ENCODE measurements around the gene IDUA. TPM values are rescaled to one million over a fixed set of nuclear protein-coding genes. Genes with fewer than 3 reads are reported as not detected.

IDUA gene
- polyA plus RNA-seq, 1 donor (not counting 4 experiments of a cell fraction or from before 2014, with no cell fraction given), result 1.2 TPM

- H4K20me1 ChIP-seq (ENCODE audit: control insufficient read depth, extremely low read depth, insufficient read depth, low read length), result no peaks in the 10 kb centered on the region
- H3K9ac ChIP-seq (ENCODE audit: control insufficient read depth, extremely low read depth, insufficient read depth, low read length), result peak overlapping the region; percentile 28
- FAIRE-seq (no peak), DNase-seq (ENCODE audit: low read depth, low spot score) (no peak)
- peak overlapping the region; percentile 83 for H3K4me2 ChIP-seq (ENCODE audit: control insufficient read depth, extremely low read depth, insufficient read depth, low read depth, low read length)
- H3K36me3 ChIP-seq (ENCODE audit: control insufficient read depth in 2 of 2, extremely low read depth in 1 of 2, insufficient read depth in 2 of 2, low read length in 2 of 2), result no peaks in the 10 kb centered on the region
- peak overlapping the region in 2 of 3 experiments; percentile 15 to 46 for H3K4me3 ChIP-seq (ENCODE audit: control insufficient read depth in 2 of 3, extremely low read depth in 1 of 3, insufficient read depth in 2 of 3, low read depth in 1 of 3, low read length in 3 of 3)
- H3K27me3 ChIP-seq (ENCODE audit: control insufficient read depth, extremely low read depth, insufficient read depth, low read length), result peaks cover 18% of the 10 kb centered on the region
- dilution Hi-C loops (cut with MboI; ENCODE audit: extremely low pct_ligation_motif_present, low sequenced_read_pairs), result no loop called here
- no peak overlapping the region for H2AFZ ChIP-seq (ENCODE audit: control insufficient read depth, low read length)
- no peak for TF ChIP-seq EZH2 (IDR thresholded peaks at IDR 0.05; ENCODE audit: low read length)
- no peak for TF ChIP-seq CTCF (optimal IDR thresholded peaks at IDR 0.05 in 1 of 3, IDR thresholded peaks at IDR 0.05 in 1 of 3, conservative IDR thresholded peaks at IDR 0.05 in 1 of 3; ENCODE audit: extremely low read depth in 1 of 3, insufficient read depth in 2 of 3, low read length in 3 of 3)
- H3K9me3 ChIP-seq (ENCODE audit: control insufficient read depth, low read depth, low read length), result no peaks in the 10 kb centered on the region
- no peaks in the 10 kb centered on the region for H3K9me1 ChIP-seq (ENCODE audit: control insufficient read depth, extremely low read depth, insufficient read depth, low read length)
- no peaks in the 10 kb centered on the region for H3K79me2 ChIP-seq (ENCODE audit: control insufficient read depth, insufficient read depth, low read length)
- H3K27ac ChIP-seq (ENCODE audit: control insufficient read depth, insufficient read depth, low read length), result no peak overlapping the region
- H3K4me1 ChIP-seq (ENCODE audit: control insufficient read depth, extremely low read depth, insufficient read depth, low read length), result peaks cover 35% of the 10 kb centered on the region
These were observed 55.1 kb downstream of the IDUA start for GRCh38 chr4:1041936-1042330.

- Histone ChIP-seq H3K4me1 (ENCODE audit: control insufficient read depth, extremely low read depth, insufficient read depth, low read length) (peaks cover 35% of the 10 kb centered on the region), H3K9me1 (ENCODE audit: control insufficient read depth, extremely low read depth, insufficient read depth, low read length) (no peaks in the 10 kb centered on the region), H4K20me1 (ENCODE audit: control insufficient read depth, extremely low read depth, insufficient read depth, low read length) (no peaks in the 10 kb centered on the region), H3K79me2 (ENCODE audit: control insufficient read depth, insufficient read depth, low read length) (no peaks in the 10 kb centered on the region), H3K27me3 (ENCODE audit: control insufficient read depth, extremely low read depth, insufficient read depth, low read length) (peaks cover 18% of the 10 kb centered on the region), H3K36me3 (ENCODE audit: control insufficient read depth in 2 of 2, extremely low read depth in 1 of 2, insufficient read depth in 2 of 2, low read length in 2 of 2) (no peaks in the 10 kb centered on the region), H2AFZ (ENCODE audit: control insufficient read depth, low read length) (no peak overlapping the region), H3K4me3 (ENCODE audit: control insufficient read depth in 2 of 3, extremely low read depth in 1 of 3, insufficient read depth in 2 of 3, low read depth in 1 of 3, low read length in 3 of 3) (no peak overlapping the region), H3K9me3 (ENCODE audit: control insufficient read depth, low read depth, low read length) (no peaks in the 10 kb centered on the region), H3K4me2 (ENCODE audit: control insufficient read depth, extremely low read depth, insufficient read depth, low read depth, low read length) (no peak overlapping the region), H3K27ac (ENCODE audit: control insufficient read depth, insufficient read depth, low read length) (no peak overlapping the region), H3K9ac (ENCODE audit: control insufficient read depth, extremely low read depth, insufficient read depth, low read length) (no peak overlapping the region)
- dilution Hi-C loops (cut with MboI; ENCODE audit: extremely low pct_ligation_motif_present, low sequenced_read_pairs), result no loop called here
- DNase-seq (ENCODE audit: low read depth, low spot score) (no peak), FAIRE-seq (no peak)
- TF ChIP-seq CTCF (optimal IDR thresholded peaks at IDR 0.05 in 1 of 3, IDR thresholded peaks at IDR 0.05 in 1 of 3, conservative IDR thresholded peaks at IDR 0.05 in 1 of 3; ENCODE audit: extremely low read depth in 1 of 3, insufficient read depth in 2 of 3, low read length in 3 of 3) (no peak), EZH2 (IDR thresholded peaks at IDR 0.05; ENCODE audit: low read length) (no peak)
These were observed 55.7 kb downstream of the IDUA start for GRCh38 chr4:1042352-1043055.
